Measurements from ENCODE around the gene CDC123.
"Not testable (repeated sequence)": the region's sequence is repeated elsewhere in the genome, so short reads cannot be mapped to it uniquely, and the experiment has no call there.

The CDC123 gene

DNA sequence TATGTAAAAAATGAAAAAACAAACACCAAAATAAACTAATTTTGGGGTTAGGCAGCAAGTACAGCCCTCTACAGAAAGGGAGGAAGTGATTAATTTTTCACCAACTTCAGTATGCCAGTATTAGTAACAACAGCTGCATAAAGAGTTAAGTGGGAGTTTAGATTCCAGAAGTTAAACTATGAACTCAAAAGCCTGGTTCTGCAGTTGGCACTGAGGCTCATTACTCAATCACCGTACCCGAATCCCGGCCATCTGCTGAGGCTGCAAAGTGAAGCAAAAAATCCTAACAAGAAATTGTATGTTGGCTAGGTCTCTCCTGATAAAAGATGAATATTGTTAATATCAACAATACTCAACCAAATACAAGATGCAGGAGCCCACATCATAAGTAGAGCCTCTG, 4.3 kb upstream of the CDC123 start:
- no peak for DNase-seq

- no peak for DNase-seq
Measured at GRCh38 chr10:12193193-12193592, 2.8 kb upstream of the CDC123 start.

DNA sequence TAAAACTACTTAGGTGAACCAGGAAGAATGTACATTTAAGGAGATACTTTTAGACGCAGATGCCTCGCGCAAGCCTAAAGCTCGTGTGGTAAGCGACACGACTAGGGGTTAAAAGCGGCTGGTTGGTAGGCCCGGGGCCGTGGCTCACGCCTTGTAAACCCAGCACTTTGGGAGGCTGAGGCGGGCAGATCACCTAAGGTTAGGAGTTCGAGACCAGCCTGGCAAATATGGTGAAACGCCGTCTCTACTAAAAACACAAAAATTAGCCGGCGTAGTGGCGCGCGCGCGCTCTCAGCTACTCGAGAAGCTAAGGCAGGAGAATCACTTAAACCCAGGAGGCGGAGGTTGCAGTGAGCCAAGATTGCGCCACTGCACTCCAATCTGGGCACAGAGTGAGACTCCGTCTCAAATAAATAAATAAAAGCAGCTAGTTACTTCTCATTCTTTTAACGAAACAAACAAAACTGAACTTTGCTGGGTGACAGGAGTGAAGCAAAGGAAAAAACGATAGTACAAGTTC, 1.2 kb upstream of the CDC123 start:
- DNase-seq, result peak; percentile 21

DNA sequence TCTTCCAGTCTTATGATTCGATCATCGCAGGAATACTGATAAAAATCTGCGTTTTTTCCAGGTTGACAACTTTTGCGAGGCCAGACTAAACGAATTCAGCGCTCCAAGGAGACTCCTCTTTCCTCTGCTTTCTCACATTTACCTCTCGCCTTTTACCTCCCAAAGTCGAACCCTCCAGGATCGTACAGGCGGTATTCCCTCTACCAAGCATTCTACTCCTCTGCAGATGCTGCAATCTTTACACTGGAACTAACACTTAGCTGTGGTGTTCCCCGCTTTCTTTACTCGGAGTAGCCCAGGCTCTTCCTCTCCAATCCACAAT, 746 bp upstream of the CDC123 start:
- no peak for DNase-seq

GRCh38 chr10:12196531-12197211, 683 bp downstream of the CDC123 start:
- no peak for DNase-seq

- DNase-seq, result no peak
Measured at GRCh38 chr10:12198156-12198555, 2.2 kb downstream of the CDC123 start.

DNA sequence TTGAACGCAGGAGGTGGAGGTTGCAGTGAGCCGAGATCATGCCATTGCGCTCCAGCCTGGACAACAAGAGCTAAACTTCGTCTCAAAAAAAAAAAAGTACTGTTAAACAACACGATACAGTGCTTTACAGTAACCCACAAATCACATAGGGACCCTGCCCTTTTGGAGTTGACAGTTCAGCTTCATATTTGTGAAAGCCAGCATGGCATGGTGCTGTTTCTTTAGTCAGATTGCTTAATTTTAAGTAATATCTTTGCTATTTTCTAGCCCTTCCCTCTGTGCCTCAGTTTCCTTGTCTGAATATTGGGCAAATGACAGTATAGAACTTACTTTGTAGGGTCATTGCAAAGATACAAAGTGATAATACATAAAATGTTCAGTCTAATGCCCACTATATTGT, 4.9 kb downstream of the CDC123 start:
- no peak for DNase-seq

- no peak for DNase-seq
Measured at GRCh38 chr10:12201543-12201942, 5.6 kb downstream of the CDC123 start.

GRCh38 chr10:12202226-12202625, 6.2 kb downstream of the CDC123 start:
- no peak for DNase-seq

GRCh38 chr10:12205082-12205481, 9.1 kb downstream of the CDC123 start:
- no peak for DNase-seq

DNA sequence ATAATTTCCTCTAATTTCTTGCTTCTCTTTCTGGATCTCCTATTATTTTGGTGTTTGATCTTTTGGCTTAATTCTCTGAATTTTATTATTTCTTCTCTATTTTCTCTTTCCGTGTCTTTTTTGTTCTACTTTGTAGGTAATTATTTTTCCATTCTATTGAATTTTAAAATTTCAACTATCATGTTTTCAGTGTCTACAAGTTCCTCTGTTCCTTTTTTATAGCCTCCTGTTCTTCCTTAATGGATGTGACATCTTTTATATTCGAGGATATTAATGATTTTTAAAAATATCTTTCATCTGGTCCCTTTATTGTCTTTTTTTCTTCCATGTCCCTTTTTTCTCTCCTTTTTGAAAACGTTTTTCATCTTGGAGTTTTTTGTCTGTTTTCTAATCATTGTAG, 11.1 kb downstream of the CDC123 start:
- DNase-seq, result no peak

- no peak for DNase-seq
Measured at GRCh38 chr10:12208460-12208859, 12.5 kb downstream of the CDC123 start.

DNA sequence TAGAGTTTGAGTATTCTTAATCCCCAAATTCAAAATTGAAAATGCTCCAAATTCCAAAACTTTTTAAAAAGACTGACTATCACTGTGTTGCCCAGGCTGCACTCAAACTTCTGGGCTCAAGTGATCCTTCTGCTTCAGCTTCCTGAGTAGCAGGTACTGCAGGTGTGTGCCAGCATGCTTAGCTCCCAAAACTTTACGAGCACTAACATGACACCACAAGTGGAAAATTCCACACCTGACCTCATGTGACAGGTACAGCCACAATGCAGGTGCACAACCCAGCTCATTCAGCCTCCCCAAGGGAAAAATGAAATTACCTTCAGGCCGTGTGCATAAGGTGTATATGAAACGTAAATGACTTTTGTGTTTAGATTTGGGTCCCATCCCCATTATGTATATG, 16.5 kb downstream of the CDC123 start:
- DNase-seq, result no peak

DNA sequence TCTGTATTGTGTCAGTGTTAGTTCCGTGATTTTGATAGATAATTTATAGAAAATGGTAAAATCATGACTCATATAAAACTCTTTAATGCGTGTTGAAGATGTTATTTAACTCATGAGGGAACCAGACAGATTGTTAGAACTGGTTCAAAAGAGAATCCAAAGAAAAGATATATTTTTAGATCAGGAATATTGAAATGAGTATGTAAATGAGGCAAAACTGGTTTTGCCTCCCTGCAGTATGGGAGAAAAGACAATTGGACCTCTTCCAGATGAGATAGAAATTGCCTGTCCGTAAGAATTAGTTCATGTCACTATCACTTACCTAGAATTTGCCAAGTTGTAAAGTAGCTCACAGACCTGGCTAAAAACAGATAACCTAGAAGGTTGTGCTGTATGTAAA, 17.6 kb downstream of the CDC123 start:
- no peak for DNase-seq

GRCh38 chr10:12214093-12214492, 18.1 kb downstream of the CDC123 start:
- no peak for DNase-seq

DNA sequence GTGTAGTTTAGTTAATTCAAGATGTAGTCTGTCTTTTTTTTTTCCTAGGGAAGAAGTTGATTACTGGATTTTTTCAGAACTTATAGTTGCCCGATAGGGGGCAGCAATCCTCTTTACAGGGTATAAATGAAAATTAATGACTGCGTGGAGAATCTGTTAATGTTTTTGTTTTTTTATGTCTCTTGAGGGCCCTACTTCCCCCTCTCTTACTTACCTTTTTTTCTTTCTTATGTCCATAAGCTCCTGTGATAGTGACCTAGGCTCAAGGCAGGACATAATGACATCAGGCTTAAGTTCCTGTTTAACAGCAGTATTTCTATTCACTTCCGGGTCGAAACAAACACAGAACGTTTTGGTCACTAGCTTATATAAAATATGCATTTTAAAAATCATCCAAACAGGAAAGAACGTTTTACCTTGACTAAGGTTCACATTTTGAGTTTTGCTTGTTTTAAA, 18.8 kb downstream of the CDC123 start:
- no peak for DNase-seq

DNA sequence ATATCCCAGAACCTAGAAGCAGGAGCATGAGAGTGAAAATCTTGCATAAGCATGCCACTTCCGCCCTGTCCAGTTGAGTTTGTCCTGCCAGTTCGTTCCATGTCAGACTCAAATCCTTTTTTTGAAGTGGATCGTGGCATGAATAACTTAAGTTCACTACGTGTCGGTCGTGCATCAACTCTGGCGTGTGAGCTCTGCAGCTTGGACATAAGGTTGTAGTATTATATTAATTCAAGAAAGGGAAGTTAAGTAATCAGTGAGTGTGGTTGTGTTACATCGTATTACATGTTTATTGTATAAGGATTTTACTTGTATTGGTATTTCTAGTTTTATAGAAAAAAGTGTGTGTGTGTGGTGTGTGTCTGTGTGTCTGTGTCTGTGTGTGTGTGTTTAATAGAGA, 23.0 kb downstream of the CDC123 start:
- DNase-seq, result no peak

- no peak for DNase-seq
Measured at GRCh38 chr10:12221323-12222298, 25.6 kb downstream of the CDC123 start.

DNA sequence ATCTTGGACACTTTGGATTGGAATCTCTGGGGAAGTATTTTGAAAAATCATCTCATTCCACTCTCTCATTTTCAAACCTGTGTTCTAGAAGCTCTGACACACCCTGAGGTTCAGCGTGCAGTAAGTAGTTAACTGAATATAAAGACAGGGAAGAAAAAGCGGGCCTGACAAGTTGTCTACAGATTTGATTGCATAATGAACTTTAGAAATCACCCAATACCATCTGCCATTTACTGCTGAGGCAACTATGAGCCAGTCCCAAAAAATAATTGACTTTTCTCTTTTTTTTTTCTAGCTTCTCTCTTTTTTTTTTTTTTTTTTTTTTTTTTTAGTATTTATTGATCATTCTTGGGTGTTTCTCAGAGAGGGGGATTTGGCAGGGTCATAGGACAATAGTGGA, 29.5 kb downstream of the CDC123 start:
- no peak for DNase-seq

DNA sequence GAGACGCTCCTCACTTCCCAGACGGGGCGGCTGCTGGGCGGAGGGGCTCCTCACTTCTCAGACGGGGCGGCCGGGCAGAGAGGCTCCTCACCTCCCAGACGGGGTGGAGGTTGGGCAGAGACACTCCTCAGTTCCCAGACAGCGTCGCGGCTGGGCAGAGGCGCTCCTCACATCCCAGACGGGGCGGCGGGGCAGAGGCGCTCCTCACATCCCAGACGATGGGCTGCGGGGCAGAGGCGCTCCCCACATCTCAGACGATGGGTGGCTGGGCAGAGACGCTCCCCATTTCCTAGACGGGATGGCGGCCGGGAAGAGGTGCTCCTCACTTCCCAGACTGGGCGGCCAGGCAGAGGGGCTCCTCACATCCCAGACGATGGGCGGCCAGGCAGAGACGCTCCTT, 30.4 kb downstream of the CDC123 start:
- DNase-seq, result not testable (repeated sequence)

DNA sequence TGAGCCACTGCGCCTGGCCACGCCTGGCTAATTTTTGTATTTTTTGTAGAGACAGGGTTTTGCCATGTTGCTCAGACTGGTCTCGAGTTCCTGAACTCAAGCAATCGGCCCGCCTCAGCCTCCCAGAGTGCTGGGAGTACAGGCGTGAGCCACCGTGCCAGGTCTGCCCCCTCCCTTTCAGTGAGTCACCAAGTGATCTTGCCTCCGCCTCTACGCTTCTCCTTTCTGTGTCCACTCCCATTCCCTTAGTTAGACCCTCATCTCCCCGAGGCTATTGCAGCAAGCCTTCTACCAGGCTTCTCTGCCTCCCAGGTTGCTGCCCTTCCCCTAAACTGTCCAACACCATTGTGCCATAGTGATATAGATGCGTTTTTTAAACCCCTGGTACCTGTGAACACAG, 32.9 kb downstream of the CDC123 start:
- DNase-seq, result no peak

- not testable (repeated sequence) for DNase-seq
Measured at GRCh38 chr10:12234687-12235086, 38.7 kb downstream of the CDC123 start.

DNA sequence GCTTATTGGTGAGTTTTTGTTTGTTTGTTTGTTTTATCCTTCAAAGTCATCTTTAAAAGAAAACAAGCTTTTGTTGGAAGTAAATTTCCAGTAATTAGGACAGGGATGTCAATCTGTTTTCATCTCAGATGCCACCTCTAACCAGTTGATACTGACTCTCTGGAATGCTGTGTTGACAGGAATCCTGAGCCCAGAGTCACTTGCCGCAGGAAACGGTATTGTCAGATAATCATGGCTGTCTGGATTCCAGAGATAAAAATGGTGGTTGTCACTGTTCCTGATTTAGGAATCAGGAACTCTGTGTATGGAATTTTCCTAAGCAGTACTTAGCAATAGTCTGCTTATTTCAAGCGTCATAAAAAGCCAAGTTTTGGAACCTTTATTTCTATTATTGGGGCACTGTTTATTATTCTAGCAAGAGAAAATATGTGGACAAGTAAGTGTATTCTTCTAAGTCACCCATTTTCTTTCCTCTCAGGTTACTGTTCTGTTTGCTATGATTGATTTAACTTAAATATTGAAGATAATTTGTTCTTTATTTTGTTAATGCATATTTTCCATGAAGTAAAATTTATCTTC, 39.2 kb downstream of the CDC123 start:
- no peak for DNase-seq

GRCh38 chr10:12235796-12236195, 39.8 kb downstream of the CDC123 start:
- no peak for DNase-seq
